ENCODE results near the gene RPS27A. TPM values are rescaled to one million over a fixed set of nuclear protein-coding genes. Genes with fewer than 3 reads are reported as not detected.
"Not testable (repeated sequence)": the region's sequence is repeated elsewhere in the genome, so short reads cannot be mapped to it uniquely, and the experiment has no call there.

Gene RPS27A
- total RNA-seq, 4 donors from 2014 or later = 314 to 1,603 (median 586) TPM

DNA sequence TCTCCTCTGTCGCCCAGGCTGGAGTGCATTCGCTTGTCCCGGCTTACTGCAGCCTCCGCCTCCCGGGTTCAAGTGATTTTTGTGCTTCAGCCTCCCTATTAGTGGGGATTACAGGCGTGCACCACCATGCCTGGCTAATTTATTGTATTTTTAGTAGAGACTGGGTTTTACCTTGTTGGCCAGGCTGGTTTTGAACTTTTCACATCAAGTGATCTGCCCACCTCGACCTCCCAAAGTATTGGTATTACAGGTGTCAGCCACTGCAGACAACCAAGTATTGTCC lies 1.1 kb downstream of the RPS27A start:
- no peak for DNase-seq
- TF ChIP-seq POLR2A (IDR thresholded peaks at IDR 0.05) = no peak
- TF ChIP-seq, protein P1, sequence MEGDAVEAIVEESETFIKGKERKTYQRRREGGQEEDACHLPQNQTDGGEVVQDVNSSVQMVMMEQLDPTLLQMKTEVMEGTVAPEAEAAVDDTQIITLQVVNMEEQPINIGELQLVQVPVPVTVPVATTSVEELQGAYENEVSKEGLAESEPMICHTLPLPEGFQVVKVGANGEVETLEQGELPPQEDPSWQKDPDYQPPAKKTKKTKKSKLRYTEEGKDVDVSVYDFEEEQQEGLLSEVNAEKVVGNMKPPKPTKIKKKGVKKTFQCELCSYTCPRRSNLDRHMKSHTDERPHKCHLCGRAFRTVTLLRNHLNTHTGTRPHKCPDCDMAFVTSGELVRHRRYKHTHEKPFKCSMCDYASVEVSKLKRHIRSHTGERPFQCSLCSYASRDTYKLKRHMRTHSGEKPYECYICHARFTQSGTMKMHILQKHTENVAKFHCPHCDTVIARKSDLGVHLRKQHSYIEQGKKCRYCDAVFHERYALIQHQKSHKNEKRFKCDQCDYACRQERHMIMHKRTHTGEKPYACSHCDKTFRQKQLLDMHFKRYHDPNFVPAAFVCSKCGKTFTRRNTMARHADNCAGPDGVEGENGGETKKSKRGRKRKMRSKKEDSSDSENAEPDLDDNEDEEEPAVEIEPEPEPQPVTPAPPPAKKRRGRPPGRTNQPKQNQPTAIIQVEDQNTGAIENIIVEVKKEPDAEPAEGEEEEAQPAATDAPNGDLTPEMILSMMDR (IDR thresholded peaks at IDR 0.05) = no peak
- H3K4me1 ChIP-seq = peaks cover 0 to 13% (median 4%) of the 10 kb centered on the region in 4 donors
- peaks cover 0 to 41% (median 0%) of the 10 kb centered on the region in 3 donors for H3K36me3 ChIP-seq
- H3K27ac ChIP-seq = peak overlapping the region; percentile 83 to 93 (median 91)
- no peaks in the 10 kb centered on the region for H3K9me3 ChIP-seq
- no peaks in the 10 kb centered on the region for H3K27me3 ChIP-seq
- peak overlapping the region; percentile 70 to 96 (median 78) for H3K4me3 ChIP-seq

DNA sequence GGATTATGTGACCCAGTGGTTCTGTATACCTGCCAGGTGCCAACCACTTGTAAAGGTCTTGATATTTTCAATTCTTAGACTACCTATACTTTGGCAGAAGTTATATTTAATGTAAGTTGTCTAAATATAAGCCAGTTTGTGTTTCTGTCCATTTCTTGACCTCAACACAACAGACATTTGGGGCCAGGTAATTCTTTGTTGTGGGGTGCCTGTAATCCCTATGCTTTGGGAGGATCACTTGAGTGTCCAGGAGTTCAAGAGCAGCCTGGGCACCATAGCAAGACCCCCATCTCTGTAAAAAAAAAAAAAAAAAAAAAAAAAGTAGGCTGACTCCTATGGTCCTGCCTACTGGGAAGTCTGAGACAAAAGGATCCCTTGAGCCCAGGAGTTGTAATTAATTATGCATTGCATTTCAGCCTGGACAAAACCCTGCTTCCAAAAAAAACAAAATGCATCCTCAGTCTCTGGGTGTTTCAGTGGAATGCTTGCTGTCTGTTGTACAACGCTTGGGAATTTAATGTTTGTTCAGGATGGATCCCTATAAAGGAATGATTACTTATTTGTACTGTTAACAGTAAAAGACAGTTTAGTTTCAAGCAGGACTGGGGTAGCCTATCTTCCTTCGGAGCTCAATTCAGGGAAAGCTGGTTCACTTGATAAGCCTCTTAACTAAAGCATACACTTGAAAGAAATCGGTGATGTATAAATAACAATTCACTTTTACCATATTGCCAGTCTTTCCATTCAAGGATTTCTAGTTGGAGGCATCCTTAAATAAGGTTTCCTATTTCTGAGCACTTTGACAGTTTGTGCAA lies 3.4 kb downstream of the RPS27A start:
- TF ChIP-seq POLR2A (IDR thresholded peaks at IDR 0.05) = no peak
- TF ChIP-seq, protein P1 (IDR thresholded peaks at IDR 0.05) = no peak
- peaks cover 0 to 13% (median 4%) of the 10 kb centered on the region in 4 donors for H3K4me1 ChIP-seq
- peaks cover 0 to 50% (median 0%) of the 10 kb centered on the region in 3 donors for H3K36me3 ChIP-seq

DNA sequence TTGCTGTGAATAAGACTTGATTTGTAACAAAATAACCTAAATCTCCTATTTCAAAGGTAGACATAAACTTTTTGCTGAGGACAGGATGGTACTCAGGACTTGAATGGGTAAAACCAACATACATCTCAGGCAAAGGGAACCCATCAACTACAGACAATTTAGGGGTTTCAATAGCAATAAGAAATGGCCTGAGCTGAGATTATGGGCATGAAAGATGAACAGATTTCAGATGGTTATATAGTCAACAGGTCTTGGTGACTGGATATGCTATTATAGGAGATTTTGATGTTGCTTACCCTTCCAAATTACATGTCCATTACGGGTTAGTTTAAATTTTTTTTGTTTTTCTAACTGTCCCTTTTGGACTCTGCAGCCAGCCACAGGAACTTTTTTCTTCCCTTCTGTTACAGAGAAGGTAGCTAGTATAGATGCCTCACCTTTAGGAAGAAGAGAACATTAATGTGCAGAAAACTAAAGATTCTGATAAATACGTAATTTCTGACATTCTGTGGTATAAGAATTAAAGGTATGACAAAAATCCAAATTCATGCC lies 4.6 kb downstream of the RPS27A start:
- Histone ChIP-seq H3K4me3 (no peak overlapping the region), H3K36me3 (peaks cover 0 to 60% (median 0%) of the 10 kb centered on the region in 3 donors)
- no peak for DNase-seq

More for the DNA sequence above, 3.4 kb downstream of the RPS27A start:
- Histone ChIP-seq H3K4me3 (no peak overlapping the region), H3K27ac (no peak overlapping the region), H3K27me3 (no peaks in the 10 kb centered on the region), H3K9me3 (no peaks in the 10 kb centered on the region)
- no peak for DNase-seq

DNA sequence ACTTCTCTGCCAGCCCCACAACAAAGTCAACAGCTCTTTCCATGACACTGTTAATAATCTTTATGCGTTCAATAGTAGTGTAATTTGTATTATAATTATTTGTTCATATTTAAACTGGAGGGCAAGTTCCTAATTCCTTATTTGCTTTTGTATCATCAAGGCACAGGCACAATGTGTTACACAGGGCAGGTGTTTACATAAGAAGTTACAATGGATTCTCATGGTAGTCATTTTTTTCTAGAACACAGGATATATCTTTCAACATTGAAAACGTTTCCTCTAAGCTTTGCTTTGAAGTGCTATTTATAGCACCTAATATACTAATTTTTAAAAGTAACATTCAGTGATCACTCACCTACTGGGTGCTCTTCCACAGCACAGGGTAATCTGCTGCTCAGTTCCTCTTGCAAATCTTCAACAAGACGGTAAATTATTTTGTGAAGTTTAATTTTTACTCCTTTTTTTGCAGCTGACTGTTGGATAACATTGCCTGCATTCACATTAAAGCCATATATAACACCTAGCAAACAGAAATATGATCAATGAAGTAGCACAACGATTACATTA lies 7.3 kb downstream of the RPS27A start:
- DNase-seq = no peak
- TF ChIP-seq, protein P1 (IDR thresholded peaks at IDR 0.05) = no peak
- TF ChIP-seq POLR2A (IDR thresholded peaks at IDR 0.05) = no peak
- Histone ChIP-seq H3K27ac (no peak overlapping the region), H3K27me3 (no peaks in the 10 kb centered on the region), H3K4me1 (no peaks in the 10 kb centered on the region), H3K36me3 (peaks cover 0 to 75% (median 0%) of the 10 kb centered on the region in 3 donors), H3K4me3 (no peak overlapping the region), H3K9me3 (no peaks in the 10 kb centered on the region)

More for the DNA sequence above, 4.6 kb downstream of the RPS27A start:
- no peak for TF ChIP-seq POLR2A (IDR thresholded peaks at IDR 0.05)
- H3K27me3 ChIP-seq = no peaks in the 10 kb centered on the region
- peaks cover 0 to 13% (median 4%) of the 10 kb centered on the region in 4 donors for H3K4me1 ChIP-seq
- H3K9me3 ChIP-seq = no peaks in the 10 kb centered on the region
- H3K27ac ChIP-seq = no peak overlapping the region

DNA sequence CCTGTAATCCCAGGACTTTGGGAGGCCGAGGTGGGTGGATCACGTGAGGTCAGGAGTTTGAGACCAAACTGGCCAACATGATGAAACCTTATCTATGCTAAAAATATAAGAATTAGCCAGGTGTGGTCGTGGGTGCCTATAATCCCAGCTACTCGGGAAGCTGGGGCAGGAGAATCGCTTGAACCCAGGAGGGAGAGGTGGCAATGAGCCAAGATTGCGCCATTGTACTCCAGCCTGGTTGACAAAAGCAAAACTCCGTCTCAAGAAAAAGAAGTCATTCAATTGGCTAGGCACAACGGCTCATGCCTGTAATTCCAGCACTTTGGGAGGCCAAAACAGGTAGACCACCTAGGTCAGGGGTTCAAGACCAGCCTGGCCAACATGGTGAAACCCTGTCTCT lies 9.1 kb downstream of the RPS27A start:
- DNase-seq, H3K4me3 ChIP-seq, H3K9me3 ChIP-seq, H3K27me3 ChIP-seq, H3K27ac ChIP-seq, H3K4me1 ChIP-seq: not testable (repeated sequence)
- peaks cover 0 to 74% (median 0%) of the 10 kb centered on the region in 3 donors for H3K36me3 ChIP-seq

DNA sequence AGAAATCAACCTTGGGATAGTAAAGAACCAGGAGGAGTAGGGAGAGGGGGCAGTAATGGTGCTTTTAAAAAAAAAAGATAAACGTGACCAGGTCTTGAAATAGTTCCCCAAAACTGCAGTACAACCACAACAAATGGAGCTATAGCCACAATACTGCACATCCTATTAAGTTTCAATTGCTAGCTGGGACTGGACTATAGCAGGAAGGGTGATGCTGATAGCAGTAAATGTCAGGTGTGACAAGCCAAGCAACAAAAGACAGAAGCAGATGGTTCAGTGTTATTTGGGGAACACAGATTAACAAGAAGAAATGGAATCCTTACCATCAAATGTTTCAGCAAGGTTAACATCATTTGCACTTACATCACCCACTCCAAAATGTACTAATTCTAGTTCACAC lies 10.1 kb downstream of the RPS27A start:
- Histone ChIP-seq H3K4me3 (no peak overlapping the region), H3K4me1 (no peaks in the 10 kb centered on the region), H3K27me3 (no peaks in the 10 kb centered on the region), H3K36me3 (peaks cover 0 to 75% (median 0%) of the 10 kb centered on the region in 3 donors), H3K27ac (no peak overlapping the region), H3K9me3 (no peaks in the 10 kb centered on the region)
- TF ChIP-seq, protein P1 (IDR thresholded peaks at IDR 0.05) = no peak
- no peak for TF ChIP-seq POLR2A (IDR thresholded peaks at IDR 0.05)
- DNase-seq = no peak

Measured in Peyer's patch (tissue), 4 donors.